GM19468 (cell line): ENCODE measurements around the gene SCD.
"Not testable (repeated sequence)": the region's sequence is repeated elsewhere in the genome, so short reads cannot be mapped to it uniquely, and the experiment has no call there.

ENCODE experiments used
- ATAC-seq: cut with Tn5 transposase; IDR thresholded peaks from one replicate; pipeline ENCODE4 v1.9.1; 2021; ENCODE audit warnings: mild to moderate bottlenecking, moderate library complexity, moderate number of reproducible peaks; ENCODE audit not compliant: unreplicated experiment; ENCODE audit errors: extremely low read depth

Gene SCD

DNA sequence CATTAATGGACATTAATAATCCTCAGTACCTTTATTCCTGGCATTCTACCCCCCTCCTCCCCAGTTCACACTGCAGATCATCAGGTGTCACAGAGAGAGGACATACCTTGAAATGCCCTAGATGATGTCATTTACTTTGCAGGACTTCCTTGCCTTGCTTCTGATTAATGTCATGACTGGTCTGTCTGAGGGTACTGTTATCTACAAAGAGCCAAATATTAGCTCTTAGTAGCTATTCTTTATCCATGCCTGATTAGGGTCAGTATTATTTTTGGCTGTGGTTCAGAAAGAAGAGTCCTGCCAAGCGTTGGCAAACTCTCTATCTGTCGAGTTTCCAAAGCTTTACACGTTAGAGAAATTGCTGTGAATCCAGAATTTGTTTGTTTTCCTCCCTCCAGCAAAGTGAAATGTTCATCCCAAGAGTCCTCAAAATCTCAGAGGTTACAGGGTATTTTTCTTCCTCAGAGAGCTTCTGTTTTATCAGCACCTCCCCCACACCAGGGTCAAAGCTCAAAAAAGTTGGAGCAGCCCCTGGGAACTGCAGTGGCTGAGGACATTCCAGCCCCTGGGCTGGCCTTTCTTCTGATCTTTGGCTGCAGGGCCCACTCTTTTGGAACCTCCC lies 12.6 kb downstream of the SCD start:
- no peak for ATAC-seq

DNA sequence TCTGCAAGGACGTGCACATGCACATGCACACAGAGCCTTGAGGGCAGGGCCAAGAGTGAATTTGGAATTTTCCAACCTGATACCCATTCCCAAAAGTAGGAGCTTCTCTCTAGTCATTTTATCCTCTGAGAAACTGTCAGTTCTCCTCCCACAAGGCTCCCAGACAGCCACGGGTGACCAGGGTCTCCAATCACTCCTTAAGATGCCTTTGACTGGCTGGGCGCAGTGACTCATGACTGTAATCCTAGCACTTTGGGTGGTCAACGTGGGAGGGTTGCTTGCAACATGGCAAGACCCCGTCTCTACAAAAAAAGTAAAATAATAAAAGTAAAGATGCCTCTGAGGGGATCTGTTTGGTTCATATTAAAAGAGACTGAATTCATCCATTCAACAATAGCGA lies 13.2 kb downstream of the SCD start:
- ATAC-seq = no peak

DNA sequence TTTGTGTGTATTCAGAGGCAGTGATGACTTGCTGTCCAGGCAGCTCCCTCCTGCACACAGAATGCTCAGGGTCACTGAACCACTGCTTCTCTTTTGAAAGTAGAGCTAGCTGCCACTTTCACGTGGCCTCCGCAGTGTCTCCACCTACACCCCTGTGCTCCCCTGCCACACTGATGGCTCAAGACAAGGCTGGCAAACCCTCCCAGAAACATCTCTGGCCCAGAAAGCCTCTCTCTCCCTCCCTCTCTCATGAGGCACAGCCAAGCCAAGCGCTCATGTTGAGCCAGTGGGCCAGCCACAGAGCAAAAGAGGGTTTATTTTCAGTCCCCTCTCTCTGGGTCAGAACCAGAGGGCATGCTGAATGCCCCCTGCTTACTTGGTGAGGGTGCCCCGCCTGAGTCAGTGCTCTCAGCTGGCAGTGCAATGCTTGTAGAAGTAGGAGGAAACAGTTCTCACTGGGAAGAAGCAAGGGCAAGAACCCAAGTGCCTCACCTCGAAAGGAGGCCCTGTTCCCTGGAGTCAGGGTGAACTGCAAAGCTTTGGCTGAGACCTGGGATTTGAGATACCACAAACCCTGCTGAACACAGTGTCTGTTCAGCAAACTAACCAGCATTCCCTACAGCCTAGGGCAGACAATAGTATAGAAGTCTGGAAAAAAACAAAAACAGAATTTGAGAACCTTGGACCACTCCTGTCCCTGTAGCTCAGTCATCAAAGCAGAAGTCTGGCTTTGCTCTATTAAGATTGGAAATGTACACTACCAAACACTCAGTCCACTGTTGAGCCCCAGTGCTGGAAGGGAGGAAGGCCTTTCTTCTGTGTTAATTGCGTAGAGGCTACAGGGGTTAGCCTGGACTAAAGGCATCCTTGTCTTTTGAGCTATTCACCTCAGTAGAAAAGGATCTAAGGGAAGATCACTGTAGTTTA lies 15.8 kb downstream of the SCD start:
- ATAC-seq = no peak

DNA sequence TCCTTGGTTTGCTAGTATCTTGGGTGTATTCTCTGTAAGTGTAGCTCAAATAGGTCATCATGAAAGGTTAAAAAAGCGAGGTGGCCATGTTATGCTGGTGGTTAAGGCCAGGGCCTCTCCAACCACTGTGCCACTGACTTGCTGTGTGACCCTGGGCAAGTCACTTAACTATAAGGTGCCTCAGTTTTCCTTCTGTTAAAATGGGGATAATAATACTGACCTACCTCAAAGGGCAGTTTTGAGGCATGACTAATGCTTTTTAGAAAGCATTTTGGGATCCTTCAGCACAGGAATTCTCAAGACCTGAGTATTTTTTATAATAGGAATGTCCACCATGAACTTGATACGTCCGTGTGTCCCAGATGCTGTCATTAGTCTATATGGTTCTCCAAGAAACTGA lies 17.1 kb downstream of the SCD start:
- ATAC-seq = no peak

DNA sequence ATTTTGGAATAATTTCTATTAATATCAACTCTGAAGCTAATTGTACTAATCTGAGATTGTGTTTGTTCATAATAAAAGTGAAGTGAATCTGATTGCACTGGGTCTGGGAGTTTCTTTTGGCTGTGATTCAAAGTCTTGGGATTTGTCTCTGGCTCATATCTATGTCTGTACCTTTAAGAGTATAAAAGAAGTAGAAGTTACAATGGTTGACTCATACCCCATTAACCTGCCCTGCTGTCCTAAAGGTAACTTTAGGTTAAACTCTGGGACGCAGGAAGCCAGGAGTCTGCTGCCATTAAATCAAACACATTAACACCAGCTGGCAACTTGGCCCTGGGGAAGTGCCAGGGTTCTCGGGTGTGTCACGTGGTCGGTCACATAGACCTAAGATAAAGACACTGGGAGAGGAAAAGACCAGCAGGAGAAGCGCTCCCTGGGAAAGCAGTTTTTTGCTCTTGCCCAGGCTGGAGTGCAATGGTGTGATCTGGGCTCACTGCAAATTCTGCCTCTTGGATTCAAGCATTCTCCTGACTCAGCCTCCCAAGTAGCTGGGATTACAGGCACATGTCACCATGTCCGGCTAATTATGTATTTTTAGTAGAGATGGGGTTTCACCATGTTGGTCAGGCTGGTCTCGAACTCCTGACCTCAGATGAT lies 17.8 kb downstream of the SCD start:
- no peak for ATAC-seq

DNA sequence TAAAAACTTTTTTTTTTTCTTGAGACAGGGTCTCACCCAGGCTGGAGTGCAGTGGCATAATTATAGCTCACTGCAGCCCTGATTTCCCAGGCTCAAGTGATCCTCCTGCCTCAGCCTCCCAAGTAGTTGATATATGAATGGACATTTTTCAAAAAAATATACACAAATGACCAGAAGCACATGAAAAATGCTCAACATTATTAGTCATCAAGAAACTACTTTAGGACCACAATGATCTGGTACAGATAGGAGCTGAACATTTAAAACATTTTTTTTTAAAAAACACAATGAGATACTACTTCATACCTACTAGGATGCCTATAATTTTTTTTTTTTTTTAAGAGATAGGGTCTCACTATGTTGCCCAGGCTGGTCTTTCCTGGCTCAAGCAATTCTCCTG lies 21.7 kb downstream of the SCD start:
- no peak for ATAC-seq

DNA sequence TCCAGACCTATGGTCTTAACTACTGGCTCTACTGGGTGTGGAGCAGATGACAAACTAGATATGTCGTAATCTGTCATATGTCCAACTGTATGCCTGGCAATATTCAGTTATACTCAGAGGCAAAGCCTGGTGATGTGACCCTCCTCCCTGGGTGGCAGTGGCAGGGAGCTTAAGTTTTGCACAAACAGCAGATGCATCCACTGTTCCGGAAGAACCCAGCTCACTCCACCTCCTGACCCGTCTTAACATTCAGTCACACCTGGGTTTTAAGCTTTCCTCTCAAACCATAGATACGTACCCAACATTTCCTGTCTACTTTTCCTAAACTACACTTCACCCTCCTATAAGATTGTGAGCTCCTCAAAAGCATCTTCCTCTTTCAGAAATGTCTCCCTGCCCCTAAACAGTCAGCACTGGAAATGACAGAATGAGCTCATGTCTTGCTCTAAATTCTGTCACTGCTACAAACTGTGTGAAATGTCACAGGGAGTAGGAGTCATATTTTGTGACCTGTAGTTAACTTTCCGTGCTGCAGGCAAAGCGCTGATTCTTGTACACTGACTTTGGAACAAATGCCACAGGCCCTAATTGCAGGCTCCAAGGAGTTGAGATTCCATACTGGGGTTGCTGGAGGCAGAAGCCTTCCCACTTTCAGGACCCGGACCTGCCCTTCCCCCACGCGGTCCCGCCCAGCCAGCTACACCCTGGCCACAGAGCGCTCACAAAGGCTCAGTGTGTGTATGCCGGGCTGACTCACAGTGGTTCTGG lies 23.9 kb downstream of the SCD start:
- ATAC-seq = no peak

DNA sequence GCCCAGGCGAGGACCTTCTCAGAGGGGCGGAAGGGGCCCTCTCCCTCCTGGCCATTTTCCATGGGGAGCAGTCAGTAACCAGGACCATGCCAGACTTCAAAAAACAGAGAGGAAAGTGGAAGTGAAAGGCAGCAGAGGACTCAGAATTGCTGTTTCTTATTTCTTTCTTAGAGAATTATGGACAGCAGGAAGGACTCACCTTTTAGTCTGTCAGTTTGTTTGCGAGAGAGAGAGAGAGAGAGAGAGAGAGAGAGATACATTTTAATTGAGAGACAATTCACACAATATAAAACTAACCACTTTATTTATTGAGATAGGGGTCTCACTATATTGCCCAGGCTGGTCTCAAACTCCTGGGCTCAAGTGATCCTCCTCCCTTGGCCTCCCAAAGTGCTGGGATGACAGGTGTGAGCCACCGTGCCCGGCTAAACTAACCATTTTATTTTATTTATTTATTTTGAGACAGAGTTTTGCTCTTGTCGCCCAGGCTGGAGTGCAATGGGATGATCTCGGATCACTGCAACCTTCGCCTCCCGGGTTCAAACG lies 24.5 kb downstream of the SCD start:
- ATAC-seq = no peak

DNA sequence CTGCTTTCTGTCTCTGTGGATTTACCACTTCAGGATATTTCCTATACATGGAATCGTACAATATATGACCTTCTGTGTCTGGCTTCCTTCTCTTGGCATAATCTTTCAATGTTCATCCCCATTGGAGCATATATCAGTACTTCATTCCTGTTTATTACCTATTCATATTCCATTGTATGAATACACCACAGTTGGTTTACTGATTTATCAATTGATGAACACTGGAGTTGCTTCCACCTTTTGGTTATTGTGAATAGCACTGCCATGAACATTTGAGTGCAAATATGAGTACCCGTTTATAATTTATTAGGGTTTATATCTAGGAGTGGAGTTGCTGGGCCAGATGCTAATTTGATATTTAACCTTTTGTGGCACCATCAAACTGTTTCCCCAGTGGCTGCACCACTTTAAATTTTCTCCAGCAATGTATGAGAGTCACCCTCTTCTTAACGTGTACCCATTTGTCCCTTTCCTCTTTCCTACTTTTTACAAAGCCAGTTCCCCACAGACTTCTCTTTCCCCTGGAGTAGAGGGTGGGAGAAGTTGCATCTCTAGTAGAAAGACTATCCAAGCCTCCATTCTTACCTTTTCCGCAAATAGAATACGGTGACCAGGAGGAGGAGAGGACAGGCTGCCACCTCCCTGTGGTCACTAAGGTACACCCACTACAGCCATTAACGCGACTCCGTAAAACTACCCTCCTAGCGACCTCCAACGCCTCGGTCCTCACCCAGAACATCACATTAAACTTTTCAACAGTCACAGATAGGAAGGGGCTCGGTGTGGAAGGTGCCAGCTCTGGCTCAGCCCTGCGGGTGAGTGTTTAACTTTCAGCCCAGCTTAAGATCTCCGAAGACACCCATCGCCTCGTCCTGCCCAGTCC lies 25.6 kb downstream of the SCD start:
- no peak for ATAC-seq

DNA sequence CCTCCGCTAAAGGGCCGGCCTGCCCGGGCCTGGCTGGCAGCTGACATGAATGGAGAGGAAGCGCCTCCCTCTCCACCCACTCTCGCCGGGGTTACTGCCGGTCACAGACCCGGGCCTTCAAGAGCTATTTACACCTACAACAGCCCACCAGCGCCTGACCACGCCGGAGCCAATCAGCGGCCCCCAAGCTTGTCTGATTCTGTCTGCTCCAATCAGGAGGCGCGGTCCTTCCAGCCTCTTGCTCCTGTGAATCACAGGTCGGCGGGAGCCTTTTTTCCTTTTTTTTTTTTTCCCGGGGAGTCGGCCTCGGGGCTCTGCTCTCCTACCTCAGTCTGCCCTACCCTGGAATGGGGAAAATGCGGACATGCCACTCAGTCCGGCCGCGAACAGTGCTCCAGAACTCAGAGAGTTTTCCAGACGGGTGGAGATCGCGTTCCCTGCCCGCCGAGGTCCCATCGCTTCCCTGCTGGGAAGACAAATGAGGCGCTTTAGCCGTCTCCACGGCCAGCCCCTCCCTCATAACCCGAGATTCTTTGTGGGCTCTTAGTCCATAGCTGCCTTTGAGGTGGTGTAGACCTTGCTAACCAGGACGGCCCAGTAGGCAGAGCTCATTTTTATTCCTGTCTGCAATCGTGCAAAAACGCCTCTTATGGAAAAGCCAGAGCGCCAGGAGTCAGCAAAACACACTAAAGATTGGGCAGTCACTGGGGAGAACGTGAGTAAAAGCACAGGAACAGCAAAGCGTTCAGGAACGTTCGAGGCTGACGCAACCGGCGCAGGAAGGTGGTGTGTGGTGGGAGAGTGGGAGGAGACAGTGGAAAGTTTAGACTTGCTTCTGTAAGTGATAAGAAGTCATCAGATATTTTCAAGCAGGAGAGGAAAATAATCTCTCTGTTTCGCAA lies 26.5 kb downstream of the SCD start:
- ATAC-seq = peak; percentile 77

DNA sequence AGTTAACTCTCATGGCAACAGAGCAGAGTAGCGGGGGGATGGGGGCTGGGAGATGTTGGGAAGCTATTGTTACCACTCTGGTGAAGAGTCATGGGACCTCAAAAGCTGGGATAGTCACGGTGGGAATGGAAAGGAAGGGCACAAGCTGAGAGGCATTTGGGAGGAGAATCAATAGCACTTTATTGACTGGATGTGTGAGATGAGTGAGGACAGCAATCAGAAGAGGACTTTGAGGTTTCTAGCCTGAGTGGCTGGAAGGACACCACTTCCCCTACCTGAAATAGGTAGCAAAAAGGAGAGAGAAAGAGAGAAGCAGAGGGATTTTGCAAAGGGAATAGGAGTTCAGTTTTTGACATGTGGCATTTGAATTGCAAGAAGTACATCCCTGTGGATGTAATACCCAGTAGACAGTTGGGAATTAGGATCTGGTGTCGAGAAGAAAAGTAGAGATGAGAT lies 27.2 kb downstream of the SCD start:
- no peak for ATAC-seq

DNA sequence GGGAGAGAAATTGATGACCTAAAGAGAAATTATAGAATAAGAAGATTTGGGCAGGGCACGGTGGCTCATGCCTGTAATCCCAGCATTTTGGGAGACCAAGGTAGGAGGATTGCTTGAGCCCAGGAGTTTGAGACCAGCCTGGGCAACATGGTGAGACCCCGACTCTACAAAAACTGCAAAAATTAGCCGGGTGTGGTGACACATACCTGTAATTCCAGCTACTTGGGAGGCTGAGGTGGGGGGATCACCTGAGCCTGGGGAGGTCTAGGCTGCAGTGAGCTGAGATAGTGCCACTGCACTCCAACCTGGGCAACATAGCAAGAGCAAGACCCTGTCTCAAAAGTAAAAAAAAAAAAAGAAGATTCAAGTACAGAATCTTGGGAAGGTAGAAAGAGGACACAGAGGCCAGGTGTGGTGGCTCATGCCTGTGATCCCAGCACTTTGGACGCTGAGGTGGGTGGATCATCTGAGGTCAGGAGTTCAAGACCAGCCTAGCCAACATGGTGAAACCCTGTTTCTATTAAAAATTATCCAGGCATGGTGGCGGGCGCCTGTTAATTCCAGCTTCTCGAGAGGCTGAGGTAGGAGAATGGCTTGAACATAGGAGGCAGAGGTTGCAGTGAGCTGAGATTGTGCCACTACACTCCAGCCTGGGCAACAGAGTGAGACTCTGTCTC lies 27.8 kb downstream of the SCD start:
- not testable (repeated sequence) for ATAC-seq

DNA sequence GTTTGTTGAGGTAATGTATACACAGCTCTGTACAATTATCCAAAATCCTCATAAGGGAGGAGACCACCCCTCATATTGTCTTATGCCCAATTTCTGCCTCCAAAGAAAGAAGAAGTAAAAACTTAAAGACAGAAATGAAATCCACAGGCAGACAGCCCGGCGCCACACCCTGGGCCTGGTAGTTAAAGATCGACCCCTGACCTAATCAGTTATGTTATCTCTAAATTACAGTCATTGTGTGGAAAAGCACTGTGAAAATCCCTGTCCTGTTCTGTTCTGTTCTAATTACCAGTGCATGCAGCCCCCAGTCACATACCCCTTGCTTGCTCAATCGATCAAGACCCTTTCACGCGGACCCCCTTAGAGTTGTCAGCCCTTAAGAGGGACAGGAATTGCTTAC lies 29.6 kb downstream of the SCD start:
- not testable (repeated sequence) for ATAC-seq

DNA sequence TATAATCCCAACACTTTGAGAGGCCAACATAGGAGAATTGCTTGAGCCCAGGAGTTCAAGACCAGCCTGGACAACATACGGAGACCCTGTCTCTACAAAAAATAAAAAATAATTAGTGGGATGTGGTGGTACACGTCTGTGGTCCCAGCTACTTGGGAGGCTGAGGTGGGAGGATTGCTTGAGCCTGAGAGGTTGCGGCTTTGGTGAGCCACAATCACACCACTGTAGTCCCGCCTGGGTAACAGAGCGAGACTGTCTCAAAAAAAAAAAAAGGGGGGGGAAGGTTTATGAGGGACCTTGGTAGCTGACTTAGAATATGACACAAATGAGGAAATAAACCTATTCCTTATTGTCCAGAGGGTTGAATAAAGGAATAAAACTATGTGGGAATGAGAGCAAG lies 30.8 kb downstream of the SCD start:
- no peak for ATAC-seq

DNA sequence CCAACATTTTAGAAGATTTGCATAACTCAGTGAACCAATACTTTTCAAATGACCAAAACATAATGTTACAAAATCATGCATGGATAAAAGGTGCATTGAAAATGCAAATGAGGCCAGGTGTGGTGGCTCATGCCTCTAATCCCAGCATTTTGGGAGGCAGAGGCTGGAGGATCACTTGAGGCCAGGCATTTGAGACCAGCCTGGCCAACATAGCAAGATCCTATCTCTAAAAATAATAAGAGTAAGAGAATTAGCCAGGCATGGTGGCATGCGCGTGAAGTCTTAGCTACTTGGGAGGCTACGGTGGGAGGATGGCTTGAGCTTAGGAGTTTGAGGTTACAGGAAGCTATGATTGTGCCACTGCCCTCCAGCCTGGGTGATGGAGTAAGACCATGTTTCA lies 33.4 kb downstream of the SCD start:
- no peak for ATAC-seq

DNA sequence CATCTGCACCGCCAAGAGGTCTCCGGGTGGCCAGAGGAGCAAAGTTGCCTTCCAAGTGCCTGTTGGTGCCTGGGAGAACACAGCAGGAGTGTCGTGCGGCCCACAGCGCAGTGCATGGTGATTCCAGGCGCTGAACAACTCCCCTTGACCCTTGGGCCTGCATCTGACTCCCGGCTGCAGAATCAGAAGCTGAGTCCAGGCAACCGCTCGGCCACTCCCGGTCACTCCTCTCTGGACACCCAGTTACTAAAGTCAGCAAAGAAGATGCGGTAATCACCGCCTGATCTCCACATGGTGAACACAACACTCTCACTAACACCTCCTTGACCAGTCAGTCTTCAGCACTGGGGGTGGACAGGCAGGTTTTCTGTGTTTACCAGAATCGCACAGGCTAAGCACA lies 35.5 kb downstream of the SCD start:
- no peak for ATAC-seq

DNA sequence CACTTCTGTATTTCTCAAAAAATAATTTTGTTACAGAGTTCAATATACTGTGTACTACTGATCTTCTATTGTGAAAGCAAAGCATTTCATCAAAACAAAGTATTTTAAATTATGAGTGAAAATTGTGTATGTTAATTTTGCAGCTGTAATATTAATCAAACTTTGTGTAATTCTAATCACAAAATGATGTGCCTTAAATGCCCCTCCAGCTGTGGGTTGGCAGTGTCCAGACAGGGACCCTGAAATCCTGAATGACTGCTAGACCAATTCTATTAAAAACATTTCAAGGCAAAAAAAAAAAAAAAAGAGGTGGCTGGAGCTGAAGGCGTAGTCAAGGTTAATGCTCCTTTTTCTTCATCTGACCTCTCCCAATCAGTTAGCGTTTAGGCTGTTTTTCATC lies 36.2 kb downstream of the SCD start:
- ATAC-seq = no peak
